Measurements from ENCODE around the gene RPS26.

DNA sequence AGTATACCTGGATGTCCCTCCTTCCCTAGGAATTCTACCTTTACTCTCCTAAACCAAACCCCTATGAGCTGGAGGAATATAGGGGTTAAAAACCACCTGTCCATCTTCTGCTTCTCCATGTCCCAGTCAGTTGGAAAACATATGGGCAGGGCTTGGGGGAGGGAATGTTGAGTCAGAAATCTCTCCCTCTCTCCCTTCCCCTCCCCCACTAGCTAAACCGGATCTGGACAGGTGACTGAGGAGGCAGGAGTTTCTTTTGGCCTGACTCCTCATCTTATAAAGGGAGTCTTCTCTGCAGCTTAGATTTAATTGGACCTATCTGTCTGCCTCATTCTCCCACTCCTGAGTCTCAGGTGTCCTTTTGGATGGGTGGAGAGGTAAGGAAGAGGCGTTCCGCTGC is 44.4 kb downstream of the RPS26 start:
- TF ChIP-seq CTCF (IDR thresholded peaks at IDR 0.05) (no peak), POLR2AphosphoS5 (IDR thresholded peaks at IDR 0.05; ENCODE audit: low read depth, low read length) (no peak)
